ENCODE data around the gene ZFYVE19.
"Not testable (repeated sequence)": the region's sequence is repeated elsewhere in the genome, so short reads cannot be mapped to it uniquely, and the experiment has no call there.

ZFYVE19 gene

DNA sequence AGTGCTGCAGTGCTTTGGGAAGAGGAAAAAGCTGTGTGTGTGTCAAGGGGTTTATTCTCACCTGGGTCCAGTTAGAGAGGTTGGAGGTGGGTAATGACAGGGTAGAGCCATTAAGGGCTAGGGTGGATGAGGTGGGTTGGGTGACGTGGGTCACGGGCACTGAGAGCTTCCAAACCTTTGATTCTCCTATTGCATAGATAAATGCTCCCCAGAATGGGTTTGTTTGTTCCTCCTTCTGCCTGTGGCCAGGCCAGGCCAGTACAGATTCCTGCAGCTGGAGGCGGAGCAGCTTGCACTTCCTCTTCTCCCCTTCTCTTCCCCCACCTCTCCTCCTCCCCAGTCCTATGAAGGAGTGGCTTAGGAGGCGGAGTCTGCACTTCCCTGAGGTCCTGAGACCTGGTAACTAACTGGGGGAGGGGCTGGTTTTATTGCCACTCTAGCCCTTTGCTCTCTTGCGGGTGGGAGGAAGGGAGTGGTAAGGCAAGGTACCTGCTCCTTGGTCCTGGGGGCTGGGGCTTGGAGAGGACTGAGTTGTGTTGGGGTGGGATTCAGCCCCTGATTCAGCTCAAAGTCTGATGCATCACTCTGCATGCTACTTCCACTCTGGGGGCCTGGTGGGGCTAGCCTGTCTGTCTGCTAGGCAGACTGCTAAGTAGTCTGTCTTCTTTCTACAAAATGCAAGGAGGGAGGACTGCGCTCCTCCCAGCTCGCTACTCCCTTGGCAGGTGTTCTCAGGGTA is 40.5 kb downstream of the ZFYVE19 start:
- DNase-seq, result peak; percentile 81

GRCh38 chr15:40850576-40851112 is 43.8 kb downstream of the ZFYVE19 start:
- no peak for DNase-seq

- DNase-seq, result no peak
Measured at GRCh38 chr15:40852529-40852928, 45.6 kb downstream of the ZFYVE19 start.

DNA sequence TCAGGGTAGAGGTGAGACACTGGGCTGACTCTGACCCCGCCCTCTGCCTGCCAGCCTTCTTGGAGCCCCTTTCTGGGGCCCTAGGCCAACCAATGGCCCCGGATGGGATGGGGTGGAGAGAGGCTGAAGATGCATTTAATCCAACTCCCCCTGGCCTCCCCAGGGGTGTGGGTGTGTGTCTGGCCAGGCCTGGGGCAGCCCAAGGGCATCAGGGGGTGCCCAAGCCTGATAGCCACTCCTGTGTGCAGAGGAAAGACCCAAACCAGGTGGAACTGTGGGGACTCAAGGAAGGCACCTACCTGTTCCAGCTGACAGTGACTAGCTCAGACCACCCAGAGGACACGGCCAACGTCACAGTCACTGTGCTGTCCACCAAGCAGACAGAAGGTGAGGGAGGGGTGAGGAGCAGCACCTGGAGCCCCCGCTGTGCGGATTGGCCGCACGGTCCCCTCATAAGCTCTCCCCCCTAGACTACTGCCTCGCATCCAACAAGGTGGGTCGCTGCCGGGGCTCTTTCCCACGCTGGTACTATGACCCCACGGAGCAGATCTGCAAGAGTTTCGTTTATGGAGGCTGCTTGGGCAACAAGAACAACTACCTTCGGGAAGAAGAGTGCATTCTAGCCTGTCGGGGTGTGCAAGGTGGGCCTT is 46.5 kb downstream of the ZFYVE19 start:
- DNase-seq, result no peak

DNA sequence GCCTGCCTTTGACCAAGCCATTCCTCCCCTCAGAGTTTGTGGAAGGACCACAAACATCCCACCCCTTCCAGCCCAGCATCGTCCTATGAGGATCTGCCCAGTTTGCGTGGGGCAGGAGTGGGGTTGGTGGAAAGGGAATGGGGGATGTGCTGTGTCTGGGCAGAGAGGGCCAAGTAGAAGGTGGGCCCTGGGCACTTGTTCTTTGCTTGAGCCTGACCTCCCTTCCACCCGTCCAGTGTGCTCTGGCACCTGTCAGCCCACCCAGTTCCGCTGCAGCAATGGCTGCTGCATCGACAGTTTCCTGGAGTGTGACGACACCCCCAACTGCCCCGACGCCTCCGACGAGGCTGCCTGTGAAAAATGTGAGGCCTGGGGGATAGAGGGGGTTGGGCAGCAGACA is 47.3 kb downstream of the ZFYVE19 start:
- DNase-seq, result no peak

GRCh38 chr15:40855706-40856234 is 48.9 kb downstream of the ZFYVE19 start:
- no peak for DNase-seq

DNA sequence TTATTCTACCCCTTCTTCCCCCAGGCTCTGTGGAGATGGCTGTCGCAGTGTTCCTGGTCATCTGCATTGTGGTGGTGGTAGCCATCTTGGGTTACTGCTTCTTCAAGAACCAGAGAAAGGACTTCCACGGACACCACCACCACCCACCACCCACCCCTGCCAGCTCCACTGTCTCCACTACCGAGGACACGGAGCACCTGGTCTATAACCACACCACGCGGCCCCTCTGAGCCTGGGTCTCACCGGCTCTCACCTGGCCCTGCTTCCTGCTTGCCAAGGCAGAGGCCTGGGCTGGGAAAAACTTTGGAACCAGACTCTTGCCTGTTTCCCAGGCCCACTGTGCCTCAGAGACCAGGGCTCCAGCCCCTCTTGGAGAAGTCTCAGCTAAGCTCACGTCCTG is 49.9 kb downstream of the ZFYVE19 start:
- no peak for DNase-seq

DNA sequence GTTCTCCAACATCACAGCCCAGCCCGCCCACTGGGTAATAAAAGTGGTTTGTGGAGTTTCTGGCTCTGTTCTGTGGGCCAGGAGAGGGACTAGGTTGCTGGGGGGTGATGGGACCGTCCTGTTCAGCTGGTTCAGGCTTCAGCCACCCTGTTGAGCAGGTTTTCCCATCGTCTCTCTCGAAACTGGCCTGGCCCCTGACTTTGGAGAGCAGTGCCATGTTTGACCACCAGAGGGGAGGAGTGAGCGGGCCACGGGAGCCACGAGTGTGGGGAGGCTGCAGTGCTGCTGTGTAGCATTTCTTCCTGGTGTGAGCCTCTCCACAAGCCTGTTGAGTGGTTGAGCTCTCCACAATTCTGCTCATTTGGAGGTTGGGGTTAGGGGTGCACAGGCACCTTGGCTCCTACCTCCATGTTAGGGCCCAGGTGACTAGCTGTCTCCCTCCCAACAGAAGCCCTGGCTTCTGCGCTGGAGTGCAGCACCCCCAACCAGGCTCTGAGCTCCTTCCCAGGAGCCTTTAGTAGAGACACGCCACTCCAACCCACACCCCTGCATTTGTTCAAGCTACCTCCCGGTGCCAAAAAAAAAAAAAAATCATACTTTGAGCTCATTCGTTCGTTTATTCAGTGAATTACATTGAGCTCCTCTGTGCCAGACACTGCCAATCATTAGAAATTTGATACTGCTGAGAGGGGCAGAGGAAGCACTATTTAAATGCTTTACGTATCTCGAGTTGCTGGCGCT is 50.9 kb downstream of the ZFYVE19 start:
- peak; percentile 40 for DNase-seq

GRCh38 chr15:40858706-40859105 is 51.8 kb downstream of the ZFYVE19 start:
- no peak for DNase-seq

GRCh38 chr15:40859206-40859851 is 52.4 kb downstream of the ZFYVE19 start:
- DNase-seq, result no peak

DNA sequence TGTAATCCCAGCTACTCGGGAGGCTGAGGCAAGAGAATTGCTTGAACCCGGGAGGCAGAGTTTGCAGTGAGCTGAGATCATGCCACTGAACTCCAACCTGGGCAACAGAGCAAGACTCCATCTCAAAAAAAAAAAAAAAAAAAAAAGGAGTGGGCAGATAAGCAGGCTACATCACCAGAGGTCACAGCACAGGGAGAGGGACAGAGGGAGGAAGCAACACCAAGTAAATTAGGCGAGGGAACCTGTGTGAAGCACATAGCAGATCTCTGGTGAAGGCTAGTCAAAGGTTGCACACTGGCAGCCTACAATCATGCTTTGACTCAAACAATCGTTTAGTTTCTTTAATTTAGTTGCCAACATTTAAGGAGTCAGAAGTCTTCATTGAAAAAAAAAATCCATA is 54.3 kb downstream of the ZFYVE19 start:
- not testable (repeated sequence) for DNase-seq

DNA sequence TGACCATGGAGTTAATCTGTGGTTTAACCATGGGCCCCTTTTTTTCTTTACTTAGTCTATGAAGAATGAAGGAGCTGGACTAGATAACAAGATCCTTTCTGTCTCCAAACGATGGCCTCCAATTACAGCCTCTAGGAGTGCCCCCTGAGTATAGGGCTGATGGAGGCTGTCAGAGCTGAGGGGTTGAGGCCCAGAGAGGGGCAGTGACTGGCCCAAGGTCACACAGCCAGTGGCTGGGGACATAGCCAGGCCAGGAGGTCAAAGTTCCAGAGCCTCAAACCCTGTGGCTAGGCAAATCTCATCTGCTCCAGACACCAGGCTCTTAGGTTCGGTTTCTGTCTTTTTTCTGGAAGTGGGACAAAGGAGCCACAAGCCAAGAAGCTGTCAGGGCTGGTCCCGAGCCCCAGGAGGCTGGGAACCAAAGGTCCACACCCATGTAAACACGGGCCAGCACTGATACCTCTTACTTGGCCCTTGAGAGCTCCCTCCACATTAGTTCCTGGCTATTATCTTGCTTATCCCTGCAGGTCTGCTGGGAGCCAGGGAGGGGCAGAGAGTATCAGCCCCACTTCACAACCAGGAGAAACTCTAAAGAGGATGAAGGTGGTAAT is 56.9 kb downstream of the ZFYVE19 start:
- DNase-seq, result no peak
